CD4-positive, alpha-beta T cell treated with Interleukin-10 for 1 hour (primary cell): Measurements from ENCODE around the gene PNPLA5.
A peak's percentile ranks its signal among the peaks of the same experiment; 100 is the strongest.
"Not testable (repeated sequence)": the region's sequence is repeated elsewhere in the genome, so short reads cannot be mapped to it uniquely, and the experiment has no call there.

Source experiments
- DNase-seq: peaks from one replicate; pipeline ENCODE4 v3.0.0-alpha.2; 2020

The PNPLA5 gene, protein sequence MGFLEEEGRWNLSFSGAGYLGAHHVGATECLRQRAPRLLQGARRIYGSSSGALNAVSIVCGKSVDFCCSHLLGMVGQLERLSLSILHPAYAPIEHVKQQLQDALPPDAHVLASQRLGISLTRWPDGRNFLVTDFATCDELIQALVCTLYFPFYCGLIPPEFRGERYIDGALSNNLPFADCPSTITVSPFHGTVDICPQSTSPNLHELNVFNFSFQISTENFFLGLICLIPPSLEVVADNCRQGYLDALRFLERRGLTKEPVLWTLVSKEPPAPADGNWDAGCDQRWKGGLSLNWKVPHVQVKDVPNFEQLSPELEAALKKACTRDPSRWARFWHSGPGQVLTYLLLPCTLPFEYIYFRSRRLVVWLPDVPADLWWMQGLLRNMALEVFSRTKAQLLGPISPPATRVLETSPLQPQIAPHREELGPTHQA

DNA sequence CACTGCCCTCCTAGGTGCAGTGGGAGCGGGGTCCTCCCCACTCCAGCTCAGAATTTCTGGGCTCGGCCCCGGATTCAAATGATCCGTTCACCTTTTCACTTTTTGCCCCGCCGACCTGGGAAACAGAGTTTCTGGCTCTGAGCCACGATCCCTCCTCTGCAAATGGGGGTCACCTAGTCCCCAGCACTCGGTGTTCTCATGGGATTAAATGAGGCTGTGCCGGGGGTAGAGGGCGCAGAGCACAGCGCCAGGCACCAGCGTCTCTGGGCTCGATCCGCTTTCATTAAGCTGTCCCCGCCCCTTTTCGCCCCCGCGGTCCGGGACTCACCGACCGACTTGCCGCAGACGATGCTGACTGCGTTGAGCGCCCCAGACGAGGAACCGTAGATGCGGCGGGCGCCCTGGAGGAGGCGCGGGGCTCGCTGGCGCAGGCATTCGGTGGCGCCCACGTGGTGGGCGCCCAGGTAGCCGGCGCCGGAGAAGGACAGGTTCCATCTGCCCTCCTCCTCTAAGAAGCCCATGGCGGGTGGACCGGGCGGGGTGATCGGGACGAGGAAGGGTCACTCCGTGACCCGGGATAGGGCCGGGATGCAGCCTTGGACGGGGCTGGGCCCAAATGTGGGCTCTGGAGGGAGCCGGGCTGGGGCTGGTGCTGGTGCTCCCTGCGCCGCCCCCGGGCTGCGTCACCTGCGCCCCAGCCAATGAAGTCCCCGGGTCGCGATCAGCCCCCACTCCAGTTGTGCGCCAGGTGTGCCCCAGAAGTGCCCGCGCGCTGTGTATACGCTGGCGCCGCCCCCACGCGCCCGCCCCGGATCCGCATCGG is at the start of gene PNPLA5:
PNPLA5 (minus strand) TSS at position 654 of the 823 bp plus-strand sequence; CDS start at position 521, 133 bp downstream.
- no peak for DNase-seq

DNA sequence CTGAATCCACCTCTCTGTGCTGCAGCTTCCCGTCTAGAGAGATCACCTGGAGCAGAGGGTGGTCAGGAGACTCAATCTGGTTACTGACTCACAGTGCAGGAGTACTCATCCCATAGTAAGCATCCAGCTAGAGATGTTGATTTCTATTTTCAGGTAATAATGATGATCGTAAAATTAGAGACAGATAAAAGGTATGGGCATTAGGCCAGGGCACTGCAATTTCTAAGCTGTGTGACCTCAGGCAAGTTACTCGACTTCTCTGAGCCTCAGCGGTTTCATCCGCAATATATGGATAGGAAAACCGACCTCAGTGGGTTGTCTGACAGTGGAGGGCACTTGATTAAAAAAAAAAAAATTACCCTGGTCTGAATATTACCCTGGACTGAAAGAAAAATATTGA is 49.6 kb upstream of the PNPLA5 start:
- no peak for DNase-seq

DNA sequence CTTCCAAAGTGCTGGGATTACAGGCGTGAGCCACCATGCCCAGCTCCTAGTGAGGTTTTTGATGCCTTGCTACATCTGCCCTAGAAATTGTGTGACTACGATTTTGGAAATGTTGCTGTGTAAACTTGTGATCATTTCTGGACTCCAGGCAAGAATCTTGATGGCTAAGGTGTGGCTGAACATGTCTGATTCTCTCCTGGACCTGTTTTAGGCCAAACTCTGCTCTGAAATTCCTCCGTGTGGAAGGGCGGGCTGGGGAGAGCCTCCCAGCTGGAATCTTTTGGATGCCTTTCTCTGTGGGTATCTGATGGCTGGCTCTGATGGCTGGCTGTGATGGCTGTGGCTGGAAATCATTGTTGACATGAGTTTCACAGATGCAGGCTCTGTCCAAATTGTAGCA is 40.0 kb upstream of the PNPLA5 start:
- no peak for DNase-seq

DNA sequence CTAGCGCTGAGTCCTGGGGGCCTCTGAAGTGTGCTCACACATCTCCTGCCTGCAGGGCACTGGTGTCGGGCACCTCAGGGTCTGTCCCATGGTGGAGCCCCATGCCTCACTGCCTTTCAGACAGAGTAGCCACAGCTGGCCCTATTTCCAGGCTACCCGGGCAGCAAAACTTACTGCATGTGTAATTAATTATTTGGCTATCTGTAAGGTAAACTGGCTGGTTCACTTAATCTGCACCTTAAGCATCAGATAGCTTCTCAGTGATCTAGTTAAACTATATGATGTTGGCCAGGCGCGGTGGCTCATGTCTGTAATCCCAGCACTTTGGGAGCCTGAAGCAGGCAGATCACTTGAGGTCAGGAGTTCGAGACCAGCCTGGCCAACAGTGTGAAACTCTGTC is 37.1 kb upstream of the PNPLA5 start:
- DNase-seq: no peak

DNA sequence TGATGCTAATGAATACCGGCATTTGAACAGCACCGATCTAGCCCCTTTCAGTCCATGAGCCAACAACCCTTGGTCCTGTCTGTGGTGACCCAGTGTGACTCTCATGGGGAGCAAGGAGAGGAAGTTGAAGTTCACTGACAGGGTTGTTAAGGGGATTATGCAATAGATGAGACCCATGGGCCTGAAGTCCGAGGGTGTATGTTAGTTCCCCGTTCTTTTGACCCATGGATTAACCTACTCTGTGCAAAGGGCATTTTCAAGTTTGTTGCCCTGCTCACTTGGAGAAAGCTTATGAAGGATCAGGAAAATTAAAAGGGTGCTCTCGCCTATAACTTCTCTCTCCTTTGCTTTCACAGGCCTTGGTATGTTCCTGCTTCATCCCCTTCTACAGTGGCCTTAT is 36.7 kb upstream of the PNPLA5 start:
- no peak for DNase-seq

DNA sequence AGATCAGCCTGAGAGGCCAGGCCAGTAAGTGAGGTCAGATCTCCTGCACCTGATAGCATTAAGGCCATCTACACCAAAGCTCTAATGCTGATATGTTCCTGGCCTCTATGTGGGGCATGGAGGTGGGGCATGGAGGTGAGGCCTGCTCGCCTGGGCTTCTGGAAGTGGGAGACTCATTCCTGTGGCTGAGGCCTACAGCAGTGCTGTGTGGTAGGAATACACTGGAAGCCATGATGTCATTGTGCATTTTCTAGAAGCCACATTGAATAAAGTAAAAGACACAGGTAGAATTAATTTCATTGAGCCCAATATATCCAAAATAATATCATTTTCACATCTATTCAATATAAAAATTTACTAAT is 34.5 kb upstream of the PNPLA5 start:
- no peak for DNase-seq

DNA sequence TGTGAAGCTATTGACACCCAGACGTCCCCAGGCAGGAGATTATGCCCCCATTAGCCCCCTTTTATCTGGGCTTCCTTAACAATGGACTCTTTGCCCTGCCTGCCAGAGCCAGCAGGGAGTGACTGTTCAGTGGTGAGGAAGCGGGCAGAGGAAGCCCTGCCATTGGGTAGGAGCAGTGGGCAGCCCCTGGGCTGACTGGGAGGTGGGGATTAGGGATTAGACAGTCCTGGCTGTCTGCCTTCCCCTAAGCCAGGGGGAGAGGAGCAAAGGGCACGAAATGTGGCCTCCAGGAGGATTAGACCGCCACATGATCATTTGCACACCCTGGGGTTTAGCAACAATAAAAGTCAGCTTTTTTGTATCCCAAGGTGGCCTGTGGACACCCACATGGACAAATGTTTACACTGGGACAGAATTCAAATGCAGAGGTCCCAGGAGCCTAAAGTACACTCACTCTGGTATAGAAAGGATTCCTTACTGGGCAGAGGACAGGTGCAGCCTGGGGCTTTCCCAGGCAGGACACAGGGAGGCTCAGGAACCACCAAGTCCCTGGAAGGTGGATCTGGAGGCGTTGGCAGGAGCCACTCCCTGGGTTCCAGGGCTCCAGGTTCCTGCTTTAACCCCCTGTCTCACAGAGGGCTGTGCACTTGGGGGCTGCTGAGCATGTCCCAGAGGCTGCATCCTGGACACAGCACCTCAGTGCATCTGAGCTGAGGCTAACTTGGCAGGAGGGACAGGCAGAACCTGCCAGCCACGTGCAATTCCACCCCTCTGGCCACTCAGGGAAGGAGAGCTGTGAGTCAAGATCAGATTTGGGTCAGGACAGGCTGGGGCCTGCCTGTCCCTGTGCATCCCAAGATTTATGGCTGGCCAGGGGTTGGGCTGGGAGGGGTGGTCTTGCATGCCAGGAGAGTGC is 33.9 kb upstream of the PNPLA5 start:
- DNase-seq: no peak

DNA sequence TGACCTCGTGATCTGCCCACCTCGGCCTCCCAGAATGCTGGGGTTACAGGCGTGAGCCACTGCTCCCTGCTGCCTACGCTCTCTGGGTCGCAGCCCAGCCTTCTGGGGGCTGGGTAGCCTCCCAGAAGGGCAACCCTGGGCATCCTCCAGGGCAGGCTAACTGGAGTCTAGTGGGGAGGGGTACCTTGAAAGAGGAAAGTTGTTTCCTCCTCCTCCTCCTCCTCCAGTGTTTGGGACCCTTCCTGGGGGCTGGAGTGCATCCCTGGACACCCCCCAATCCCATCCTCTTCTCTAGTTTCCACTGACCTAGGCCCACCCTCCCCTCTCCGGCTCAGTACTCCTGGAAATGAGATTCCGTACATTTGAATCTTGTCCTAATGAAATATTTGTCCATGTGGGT is 33.1 kb upstream of the PNPLA5 start:
- DNase-seq: no peak

DNA sequence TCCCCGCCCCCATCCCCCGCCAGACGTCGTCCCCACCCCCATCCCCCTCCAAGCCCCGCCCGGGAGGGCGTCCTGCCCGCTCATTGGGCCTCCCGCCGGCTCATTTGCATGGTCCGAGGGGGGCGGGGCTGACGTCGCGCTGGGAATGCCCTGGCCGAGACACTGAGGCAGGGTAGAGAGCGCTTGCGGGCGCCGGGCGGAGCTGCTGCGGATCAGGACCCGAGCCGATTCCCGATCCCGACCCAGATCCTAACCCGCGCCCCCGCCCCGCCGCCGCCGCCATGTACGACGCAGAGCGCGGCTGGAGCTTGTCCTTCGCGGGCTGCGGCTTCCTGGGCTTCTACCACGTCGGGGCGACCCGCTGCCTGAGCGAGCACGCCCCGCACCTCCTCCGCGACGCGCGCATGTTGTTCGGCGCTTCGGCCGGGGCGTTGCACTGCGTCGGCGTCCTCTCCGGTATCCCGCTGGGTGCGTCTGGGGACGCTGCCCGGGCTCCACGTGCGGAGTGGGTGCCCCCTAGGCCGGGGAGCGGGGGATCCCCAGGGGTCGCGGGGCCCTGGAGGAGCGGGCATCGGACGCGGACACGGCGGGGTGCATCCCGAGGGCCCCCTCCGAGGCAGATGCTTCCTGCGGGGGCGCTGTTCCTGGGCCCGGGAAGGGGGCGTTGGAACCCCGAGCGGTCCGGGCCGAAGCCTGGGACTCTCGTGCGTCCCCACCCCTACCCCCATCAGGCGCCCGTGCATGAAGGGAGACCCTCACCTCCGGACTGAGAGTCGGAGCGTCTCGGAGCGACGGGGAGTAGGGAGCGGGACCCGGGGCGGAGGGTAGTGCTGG is 32.0 kb upstream of the PNPLA5 start, which contains the start of gene PNPLA3:
PNPLA3 (plus strand) TSS at position 175 of the 834 bp plus-strand sequence; CDS start at position 282, 107 bp downstream.
- peak; percentile 77 for DNase-seq

DNA sequence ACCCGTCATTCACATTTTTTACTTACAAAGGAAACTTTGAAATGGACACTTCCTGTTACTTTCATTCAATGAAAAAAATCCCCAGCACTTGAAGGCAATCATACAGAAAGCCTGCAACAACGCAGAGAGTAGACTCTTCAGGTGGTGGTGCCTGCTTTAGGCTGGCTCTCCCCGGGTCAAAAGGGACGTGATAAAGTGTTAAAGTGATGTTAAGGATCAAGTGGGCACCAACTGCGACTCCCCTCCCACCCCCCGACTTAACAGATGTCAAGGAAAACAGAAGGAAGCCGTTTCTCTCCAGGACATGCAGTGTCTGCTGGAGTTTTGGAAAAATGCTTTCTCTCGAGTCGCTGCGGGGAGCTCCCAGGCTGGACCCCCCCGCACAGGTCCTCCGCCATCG is 31.4 kb upstream of the PNPLA5 start:
- DNase-seq: peak; percentile 11

DNA sequence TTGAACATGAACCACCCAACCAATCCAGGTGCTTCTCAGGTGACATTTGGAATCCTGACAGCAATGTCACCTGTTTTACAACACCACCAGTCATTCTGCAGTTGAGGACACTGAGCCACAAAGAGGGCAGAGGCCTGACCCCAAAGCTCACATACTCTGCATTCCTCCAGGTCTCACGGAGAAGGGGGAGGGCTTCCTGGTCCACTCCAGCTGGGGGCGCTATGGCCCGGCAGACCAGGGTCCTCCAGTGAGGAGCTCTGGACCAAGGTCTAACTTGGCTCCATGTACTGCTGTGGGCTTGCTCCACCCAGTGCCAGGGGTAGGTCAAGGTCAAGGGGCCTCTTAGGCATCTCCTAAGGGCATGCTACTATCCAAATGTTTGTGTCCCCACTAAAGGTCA is 30.3 kb upstream of the PNPLA5 start:
- DNase-seq: no peak

DNA sequence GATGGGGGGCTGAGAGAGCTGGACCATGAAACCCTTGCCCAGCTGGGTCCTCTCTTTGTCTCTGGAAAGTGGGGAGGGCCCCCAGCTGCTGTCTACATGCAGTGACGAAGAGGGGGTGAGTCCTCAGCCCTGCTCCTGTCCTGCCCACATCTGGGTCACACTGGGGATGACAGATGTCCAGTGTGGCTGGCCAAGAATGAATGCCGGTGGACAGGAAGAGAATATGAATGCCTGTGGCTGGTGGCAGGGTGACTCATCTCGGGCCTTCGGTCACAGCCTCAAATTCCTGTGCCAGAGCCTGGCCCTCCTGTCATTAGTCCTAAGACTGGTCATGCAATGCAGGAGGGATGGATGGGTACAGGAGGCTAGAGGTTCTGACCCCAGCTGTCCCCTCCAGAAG is 29.6 kb upstream of the PNPLA5 start:
- DNase-seq: no peak

DNA sequence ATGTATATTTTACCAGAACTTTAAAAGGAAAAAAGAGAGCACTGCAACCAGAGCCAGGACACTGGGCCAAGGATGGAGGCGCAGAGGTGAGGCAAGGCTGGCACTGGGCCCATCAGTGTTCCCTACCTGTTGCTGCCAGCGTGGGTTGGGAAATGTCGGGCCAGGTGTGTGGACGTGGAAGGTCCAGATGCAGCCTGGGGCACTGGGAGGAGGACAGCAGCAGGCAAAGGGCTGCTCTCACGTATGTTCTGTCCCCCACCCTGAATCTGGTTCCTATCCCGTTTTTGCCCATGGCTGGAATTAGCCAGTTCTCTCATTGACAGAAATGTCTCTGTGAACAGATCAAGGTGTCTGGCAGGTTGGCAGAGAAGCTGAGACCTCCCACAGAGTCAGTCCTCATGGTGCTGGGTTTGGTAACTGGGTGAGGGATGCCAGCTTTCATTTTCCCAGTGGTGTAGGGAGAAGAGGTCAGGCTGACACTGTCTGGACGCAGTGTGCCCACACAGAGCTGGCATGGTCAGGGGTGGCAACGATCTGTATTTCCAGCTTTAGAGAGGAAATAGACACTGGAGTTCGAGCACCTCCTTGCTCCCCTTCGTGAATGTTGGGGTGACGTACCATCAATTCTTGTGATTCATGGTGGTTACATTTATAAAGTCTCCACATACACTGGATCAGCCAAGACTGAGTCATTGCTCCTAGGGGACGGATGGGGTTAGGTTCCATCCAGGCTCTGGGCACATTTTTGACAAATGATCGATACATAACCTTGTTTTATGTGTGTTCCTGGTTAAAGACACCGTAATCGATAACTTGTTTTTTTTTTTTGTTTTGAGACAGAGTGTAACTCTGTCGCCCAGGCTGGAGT is 27.5 kb upstream of the PNPLA5 start:
- DNase-seq: no peak

DNA sequence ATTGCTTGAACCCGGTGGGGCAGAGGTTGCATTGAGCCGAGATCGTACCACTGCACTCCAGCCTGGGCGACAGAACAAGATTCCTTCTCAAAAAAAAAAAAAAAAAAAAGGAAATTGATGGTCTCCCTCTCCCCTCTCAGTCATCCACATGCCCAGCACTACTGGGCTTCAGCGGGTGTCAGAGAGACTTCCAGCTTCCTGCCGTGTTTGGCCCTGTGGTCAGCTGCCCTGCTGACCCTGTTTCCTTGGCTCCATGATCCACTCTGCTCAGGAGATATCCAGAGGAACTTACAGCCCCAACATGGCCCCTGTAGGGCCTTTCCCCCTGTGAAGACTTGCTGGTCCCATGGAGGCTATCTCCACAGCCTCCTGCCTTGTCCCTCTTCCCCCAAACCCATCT is 25.7 kb upstream of the PNPLA5 start:
- no peak for DNase-seq

DNA sequence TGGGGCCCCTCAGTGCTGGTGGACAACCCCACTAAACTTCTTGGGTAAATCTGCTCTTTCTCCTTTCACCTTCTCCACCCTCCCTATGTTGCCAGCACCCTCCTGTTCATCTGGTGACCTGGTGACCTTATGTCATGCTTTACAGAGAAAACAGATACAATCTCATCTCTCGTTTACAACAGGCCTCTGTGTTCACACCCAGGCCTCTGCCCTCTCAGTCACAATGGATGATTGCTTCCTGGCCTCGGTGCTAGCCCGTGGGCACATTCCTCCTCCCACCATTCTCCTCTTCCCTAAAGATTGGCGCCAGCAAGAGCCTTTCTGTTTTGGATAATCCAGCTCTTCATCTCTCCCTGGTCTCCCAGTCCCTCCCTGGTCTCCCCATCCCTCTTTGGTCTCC is 19.5 kb upstream of the PNPLA5 start:
- DNase-seq: no peak

DNA sequence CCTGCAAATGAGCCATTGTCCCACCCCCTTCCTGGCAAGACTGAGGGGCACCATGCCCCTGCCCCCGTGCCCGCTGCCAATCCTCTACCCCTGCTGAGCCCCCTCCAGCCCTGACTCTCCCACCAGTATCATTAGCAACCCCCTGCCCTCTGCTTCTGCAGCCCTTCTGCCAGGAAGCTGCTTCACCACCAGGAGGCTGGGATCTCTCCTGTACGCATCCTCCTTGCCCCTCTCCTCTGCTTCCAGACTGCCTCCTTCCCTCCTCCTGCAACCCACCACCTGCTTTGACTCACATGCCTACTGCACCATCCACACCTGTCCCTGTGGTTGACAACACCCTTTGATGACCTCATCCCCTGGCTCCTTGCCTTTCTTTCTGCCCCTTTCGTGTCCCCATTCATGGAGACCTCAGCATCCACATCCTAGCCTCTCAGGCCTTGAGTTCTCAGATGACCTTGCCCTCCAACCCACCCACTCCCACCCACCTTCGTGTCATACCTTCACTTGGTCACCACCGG is 18.4 kb upstream of the PNPLA5 start:
- no peak for DNase-seq

DNA sequence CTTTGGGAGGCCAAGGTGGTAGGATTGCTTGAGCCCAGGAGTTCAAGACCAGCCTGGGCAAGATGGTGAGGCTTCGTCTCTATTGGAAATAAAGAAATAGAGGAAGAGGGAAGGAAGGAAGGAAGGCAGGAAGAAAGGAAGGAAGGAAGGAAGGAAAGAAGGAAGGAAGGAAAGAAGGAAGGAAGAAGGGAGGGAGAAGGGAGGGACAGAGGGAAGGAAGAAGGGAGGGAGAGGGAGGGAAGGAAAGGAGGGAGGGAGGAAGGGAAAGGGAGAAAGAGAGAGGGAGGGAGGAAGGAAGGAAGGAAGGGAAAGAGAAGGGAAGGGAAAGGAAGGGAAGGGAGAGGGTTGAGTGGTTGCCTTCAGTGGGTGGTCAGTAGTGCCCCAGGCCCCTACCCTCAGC is 17.9 kb upstream of the PNPLA5 start:
- DNase-seq: no peak

DNA sequence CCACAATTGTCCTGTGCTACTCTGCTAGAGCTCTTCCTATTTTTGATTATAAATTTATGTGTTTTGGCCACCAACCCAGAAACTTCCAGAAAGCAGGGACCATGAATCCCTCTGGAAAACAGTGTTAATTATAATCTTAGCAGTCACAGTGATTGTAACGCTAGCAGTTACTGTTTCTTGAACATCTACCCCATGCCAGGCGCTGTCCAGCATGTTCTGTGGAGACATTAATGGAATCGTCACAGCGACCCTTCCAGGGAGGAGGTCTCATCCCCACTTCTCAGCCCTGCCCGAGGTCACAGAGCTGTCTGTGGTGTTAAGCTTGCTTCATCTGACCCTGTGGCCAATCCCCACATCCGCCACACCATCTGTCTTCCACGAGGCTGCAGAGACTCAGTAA is 13.9 kb upstream of the PNPLA5 start:
- DNase-seq: no peak

DNA sequence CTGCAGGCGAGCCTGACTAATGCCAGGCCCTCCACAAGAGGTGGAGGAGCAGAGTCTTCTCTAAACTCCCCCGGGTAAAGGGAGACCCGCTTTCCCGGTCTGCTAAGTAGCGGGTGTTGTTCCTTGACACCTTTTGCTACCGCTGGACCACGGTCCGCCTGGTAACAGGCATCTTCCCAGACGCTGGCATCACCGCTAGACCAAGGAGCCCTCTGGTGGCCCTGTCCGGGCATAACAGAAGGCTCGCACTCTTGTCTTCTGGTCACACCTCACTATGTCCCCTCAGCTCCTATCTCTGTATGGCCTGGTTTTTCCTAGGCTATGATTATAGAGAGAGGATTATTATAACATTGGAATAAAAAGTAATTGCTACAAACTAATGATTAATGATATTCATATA is 12.6 kb upstream of the PNPLA5 start:
- peak; percentile 58 for DNase-seq

DNA sequence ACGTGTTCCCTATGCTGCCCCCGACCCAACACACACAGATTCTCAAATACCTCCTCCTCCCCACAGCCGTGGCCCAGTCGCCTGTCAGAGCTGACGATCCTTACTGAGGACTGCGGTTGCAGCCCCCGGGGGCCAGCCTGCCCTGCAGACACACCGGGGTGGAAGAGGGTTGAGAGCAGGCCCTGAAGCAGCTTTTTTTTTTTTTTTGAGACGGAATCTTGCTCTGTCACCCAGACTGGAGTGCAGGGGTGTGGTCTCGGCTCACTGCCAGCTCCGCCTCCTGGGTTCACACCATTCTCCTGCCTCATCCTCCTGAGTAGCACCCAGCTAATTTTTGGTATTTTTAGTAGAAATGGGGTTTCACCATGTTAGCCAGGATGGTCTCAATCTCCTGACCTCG is 11.2 kb upstream of the PNPLA5 start:
- not testable (repeated sequence) for DNase-seq
